ENCODE measurements around the gene MEIS3. TPM values are rescaled to one million over a fixed set of nuclear protein-coding genes. Genes with fewer than 3 reads are reported as not detected.

MEIS3 gene
- total and polyA plus RNA-seq, 10 of the 15 experiments (the other 5 are each of a cell fraction or from before 2014, with no cell fraction given) = 0.05 to 0.23 TPM; not detected in 8

- DNase-seq (ENCODE audit: low read depth, low spot score) (no peak), ATAC-seq (no peak), FAIRE-seq (no peak)
- CTCF ChIA-PET = no interaction called here
- Histone ChIP-seq H3K9ac (ENCODE audit: control insufficient read depth, insufficient read depth, low read length) (no peak overlapping the region), H3K9me3 (replicated peaks; ENCODE audit: control insufficient read depth, insufficient read depth, low read length) (no peaks in the 10 kb centered on the region), H3K36me3 (ENCODE audit: control insufficient read depth in 2 of 2, insufficient read depth in 2 of 2, low read length in 1 of 2) (no peaks in the 10 kb centered on the region), H3K4me1 (ENCODE audit: control insufficient read depth, insufficient read depth, low read length) (no peaks in the 10 kb centered on the region), H3K27ac (ENCODE audit: control insufficient read depth, insufficient read depth) (no peak overlapping the region), H3K79me2 (ENCODE audit: control insufficient read depth, insufficient read depth, low read length) (no peaks in the 10 kb centered on the region), H3K4me3 (no peak overlapping the region), H3K4me2 (ENCODE audit: control insufficient read depth, insufficient read depth) (no peak overlapping the region), H3K27me3 (replicated peaks in 1 of 2; ENCODE audit: control insufficient read depth in 2 of 2, insufficient read depth in 2 of 2, low read length in 1 of 2) (no peaks in the 10 kb centered on the region; a peak in 1 of 4 replicates), H2AFZ (ENCODE audit: control insufficient read depth, low read depth, low read length) (no peak overlapping the region), H4K20me1 (ENCODE audit: control insufficient read depth, insufficient read depth) (no peaks in the 10 kb centered on the region)
- SMC1A ChIA-PET (ENCODE audit: uncharacterized antibody, unreplicated experiment) = no interaction called here
- in situ Hi-C loops (cut with MboI) (no loop called here), intact Hi-C loops (cut with micrococcal nuclease; ENCODE audit: unreplicated experiment) (no loop called here)
- BruUV-seq (replicated peaks) = no TSS peak
- 43% methylated on average over 5 of the region's 5 CpGs for WGBS (ENCODE audit: insufficient coverage, insufficient replicate concordance, low lambda C conversion rate, missing lambda C conversion rate)
- RAD21 ChIA-PET (ENCODE audit: unreplicated experiment) = no interaction called here
- POLR2A ChIA-PET = no interaction called here
- TF ChIP-seq SIN3A (IDR thresholded peaks at IDR 0.05; ENCODE audit: low read depth, low read length) = no peak
- TF ChIP-seq E4F1 (IDR thresholded peaks at IDR 0.05; ENCODE audit: borderline replicate concordance, partially characterized antibody) = no peak
- TF ChIP-seq ZNF207 (IDR thresholded peaks at IDR 0.05; ENCODE audit: borderline replicate concordance) = no peak
- TF ChIP-seq, protein P1, sequence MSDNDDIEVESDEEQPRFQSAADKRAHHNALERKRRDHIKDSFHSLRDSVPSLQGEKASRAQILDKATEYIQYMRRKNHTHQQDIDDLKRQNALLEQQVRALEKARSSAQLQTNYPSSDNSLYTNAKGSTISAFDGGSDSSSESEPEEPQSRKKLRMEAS (IDR thresholded peaks at IDR 0.05; ENCODE audit: low read depth, low read length) = no peak
- no peak for TF ChIP-seq STAT3 (IDR thresholded peaks at IDR 0.05; ENCODE audit: low read depth, low read length)
- TF ChIP-seq POLR2AphosphoS2 (IDR thresholded peaks at IDR 0.05; ENCODE audit: low read depth, low read length) = no peak
- TF ChIP-seq ESRRA (IDR thresholded peaks at IDR 0.05; ENCODE audit: low read length) = no peak
- TF ChIP-seq ZBED1 (IDR thresholded peaks at IDR 0.05; ENCODE audit: borderline replicate concordance) = no peak
- TF ChIP-seq CHD4 (IDR thresholded peaks at IDR 0.05) = no peak
- TF ChIP-seq WRNIP1 (IDR thresholded peaks at IDR 0.05; ENCODE audit: borderline replicate concordance, low read depth, low read length) = no peak
- TF ChIP-seq PAX8 (IDR thresholded peaks at IDR 0.05) = no peak
- no peak for TF ChIP-seq RUNX3 (IDR thresholded peaks at IDR 0.05; ENCODE audit: low read length)
- no peak for TF ChIP-seq RAD21 (IDR thresholded peaks at IDR 0.05; ENCODE audit: insufficient read depth, low read depth, low read length)
- TF ChIP-seq MYB (IDR thresholded peaks at IDR 0.05; ENCODE audit: borderline replicate concordance, low read depth, low read length) = no peak
- TF ChIP-seq HDAC6 (IDR thresholded peaks at IDR 0.05; ENCODE audit: unreplicated experiment) = no peak
- TF ChIP-seq LARP7 (IDR thresholded peaks at IDR 0.05) = no peak
- no peak for TF ChIP-seq IRF5 (IDR thresholded peaks at IDR 0.05; ENCODE audit: borderline replicate concordance)
- no peak for TF ChIP-seq BCLAF1 (IDR thresholded peaks at IDR 0.05)
These were observed 13.4 kb downstream of the MEIS3 start for GRCh38 chr19:47405854-47406417.
